AG04450 (cell line): ENCODE measurements around the gene WSCD2. TPM values are rescaled to one million over a fixed set of nuclear protein-coding genes. Genes with fewer than 3 reads are reported as not detected.

Experiments used
- CTCF ChIA-PET: fragments of 300-600, 350-600 bp; formaldehyde crosslinking; extraction: SDS; loops from one replicate; lab custom pipeline; 2022; ENCODE audit warnings: antibody characterized with exemption, inconsistent platforms; lab: Charles Lee
- POLR2A ChIA-PET: fragments of 350-600 bp; formaldehyde crosslinking; extraction: SDS; loops from one replicate; lab custom pipeline; 2021; ENCODE audit warnings: antibody characterized with exemption, inconsistent platforms; lab: Yijun Ruan, JAX
- DNase-seq: peaks from one replicate; pipeline ENCODE4 v3.0.0-alpha.2; 2011; ENCODE audit warnings: low read depth, low spot score
- H3K27ac ChIP-seq: one replicate; pipeline ENCODE4 v1.5.1; 2012; ENCODE audit warnings: low read depth, low read length, control low read depth
- H3K27me3 ChIP-seq: one replicate; pipeline ENCODE4 v1.6.0; 2012; ENCODE audit warnings: low read length; ENCODE audit not compliant: control insufficient read depth, insufficient read depth
- H3K4me3 ChIP-seq: 2 replicates; pipeline ENCODE4 v1.5.1; 2011; ENCODE audit warnings: mild to moderate bottlenecking, low read depth, low read length, control low read depth
- H3K9me3 ChIP-seq: 2 replicates; pipeline ENCODE4 v1.5.1; 2012; ENCODE audit warnings: low read length; ENCODE audit not compliant: control insufficient read depth, insufficient read depth
- CTCF ChIP-seq: IDR thresholded peaks from 2 replicates; pipeline ENCODE4 v1.5.1; 2011; ENCODE audit warnings: low read depth, low read length, control low read depth, inconsistent platforms
- polyA plus RNA-seq: library from polyadenylated mRNA; depleted of rRNA; stranded (reverse); fragments of >200 nt; gene quantifications from 2 replicates; pipeline ENCODE4 v1.2.3, GENCODE V29; 2011

Gene WSCD2
- polyA plus RNA-seq, 1 experiment = not detected

- H3K27me3 ChIP-seq = peaks cover 2% of the 10 kb centered on the region
- no peak for DNase-seq
- H3K27ac ChIP-seq = no peak overlapping the region
- ChIA-PET CTCF (interaction anchor here (1.7 kb wide), 1 partner anchor 415 kb away, joined by 4 read pairs; no protein-coding TSS in a partner anchor), POLR2A (no interaction called here)
- H3K4me3 ChIP-seq = no peak overlapping the region
- TF ChIP-seq CTCF = no peak
- H3K9me3 ChIP-seq = no peaks in the 10 kb centered on the region
Measured at GRCh38 chr12:108097160-108097911, 31.8 kb upstream of the WSCD2 start.

GRCh38 chr12:108098374-108098773 is 30.7 kb upstream of the WSCD2 start:
- no peak overlapping the region for H3K4me3 ChIP-seq
- peaks cover 2% of the 10 kb centered on the region for H3K27me3 ChIP-seq
- no peak for TF ChIP-seq CTCF
- POLR2A ChIA-PET = no interaction called here
- no peak overlapping the region for H3K27ac ChIP-seq
- DNase-seq = no peak
- CTCF ChIA-PET = interaction anchor here (1.7 kb wide), 1 partner anchor 414 kb away, joined by 4 read pairs; no protein-coding TSS in a partner anchor
- no peaks in the 10 kb centered on the region for H3K9me3 ChIP-seq

- CTCF ChIA-PET = interaction anchor here (1.7 kb wide), 1 partner anchor 413 kb away, joined by 4 read pairs; no protein-coding TSS in a partner anchor
- POLR2A ChIA-PET = no interaction called here
- TF ChIP-seq CTCF = no peak
- H3K27ac ChIP-seq = no peak overlapping the region
- no peak for DNase-seq
- peaks cover 2% of the 10 kb centered on the region for H3K27me3 ChIP-seq
- no peak overlapping the region for H3K4me3 ChIP-seq
- no peaks in the 10 kb centered on the region for H3K9me3 ChIP-seq
Measured at GRCh38 chr12:108099073-108099472, 30.0 kb upstream of the WSCD2 start.

- CTCF ChIA-PET = no interaction called here
- no peak for DNase-seq
Measured at GRCh38 chr12:108099778-108100489, 29.2 kb upstream of the WSCD2 start.

More at GRCh38 chr12:108099778-108100489, 29.2 kb upstream of the WSCD2 start:
- peaks cover 2% of the 10 kb centered on the region for H3K27me3 ChIP-seq
- POLR2A ChIA-PET = no interaction called here
- no peak for TF ChIP-seq CTCF
- H3K9me3 ChIP-seq = no peaks in the 10 kb centered on the region
- no peak overlapping the region for H3K27ac ChIP-seq
- H3K4me3 ChIP-seq = no peak overlapping the region
